SH-SY5Y (cell line): Measurements from ENCODE around the gene ARHGAP1.

ENCODE experiments used
- GATA2 ChIP-seq: IDR thresholded peaks from 2 replicates; pipeline ENCODE4 v1.6.1; 2011; ENCODE audit warnings: mild to moderate bottlenecking, low read depth, low read length
- GATA3 ChIP-seq: IDR thresholded peaks from 2 replicates; pipeline ENCODE4 v1.6.1; 2011; ENCODE audit warnings: low read depth, mild to moderate bottlenecking, low read length, moderate library complexity

ARHGAP1 gene

DNA sequence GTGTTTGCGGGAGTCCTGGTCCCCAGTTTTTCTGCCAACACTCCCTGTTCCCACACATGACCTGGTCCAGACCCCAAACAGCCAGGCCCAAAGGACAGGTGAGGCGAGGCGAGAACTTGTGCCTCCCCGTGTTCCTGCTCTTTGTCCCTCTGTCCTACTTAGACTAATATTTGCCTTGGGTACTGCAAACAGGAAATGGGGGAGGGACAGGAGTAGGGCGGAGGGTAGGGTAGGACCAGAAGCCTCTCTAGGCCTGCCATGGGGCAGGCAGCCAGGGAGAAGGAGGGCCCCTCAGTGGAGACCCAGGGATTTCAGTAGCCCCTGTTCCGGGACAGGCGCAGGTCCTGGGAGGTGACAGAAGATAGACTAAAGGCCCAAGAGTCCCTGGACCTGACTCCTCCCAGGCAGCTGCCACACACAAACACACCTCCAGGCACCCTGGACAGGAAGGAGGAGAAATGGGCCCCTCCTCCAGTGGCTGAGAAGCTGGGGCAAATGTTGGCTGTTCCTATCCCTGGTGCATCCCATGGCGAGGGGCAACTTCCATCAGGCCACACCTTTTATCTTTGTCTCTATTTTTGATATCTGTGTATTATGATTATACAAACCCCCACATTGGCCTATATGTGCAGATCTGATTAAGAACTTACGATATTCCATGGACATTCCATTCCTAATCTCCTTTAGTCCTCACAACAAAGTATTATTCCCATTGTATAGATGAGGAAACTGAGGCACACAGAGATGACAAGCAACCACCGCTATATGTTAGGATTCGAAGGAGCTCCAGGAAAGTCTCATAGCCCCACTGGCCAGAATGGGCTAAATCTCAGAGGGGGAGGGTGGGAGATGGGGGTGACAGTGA lies 18.0 kb upstream of the ARHGAP1 start:
- no peak for TF ChIP-seq GATA3
- TF ChIP-seq GATA2 = no peak

DNA sequence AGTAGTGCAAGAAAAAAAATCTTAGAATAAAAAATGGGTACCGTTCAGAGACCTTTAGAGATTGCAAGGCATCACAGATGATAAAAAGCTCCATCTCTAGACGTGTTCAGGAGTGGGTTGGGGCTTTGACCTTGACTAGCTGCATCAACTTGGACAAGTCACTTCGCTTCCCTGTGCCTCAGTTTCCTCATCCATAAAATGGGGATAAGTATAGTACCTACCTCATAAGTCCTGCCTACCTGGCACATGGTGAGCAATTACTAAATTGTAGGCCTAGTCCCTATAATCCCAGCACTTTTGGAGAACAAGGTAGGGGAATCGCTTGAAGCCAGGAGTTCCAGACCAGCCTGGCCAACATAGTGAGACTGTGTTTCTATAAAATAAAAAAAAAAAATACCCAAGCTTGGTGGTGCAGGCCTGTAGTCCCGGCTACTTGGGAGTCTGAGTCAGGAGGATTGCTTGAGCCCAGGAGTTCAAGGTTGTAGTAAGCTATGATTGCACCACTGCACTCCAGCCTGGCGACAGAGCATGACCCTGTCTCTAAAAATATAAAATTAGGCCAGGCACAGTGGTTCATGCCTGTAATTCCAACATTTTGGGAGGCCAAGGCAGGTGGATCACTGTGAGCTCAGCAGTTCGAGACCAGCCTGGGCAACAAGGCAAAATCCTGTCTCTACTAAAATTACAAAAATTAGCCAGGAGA lies 12.6 kb upstream of the ARHGAP1 start:
- TF ChIP-seq GATA3 (no peak), GATA2 (no peak)

DNA sequence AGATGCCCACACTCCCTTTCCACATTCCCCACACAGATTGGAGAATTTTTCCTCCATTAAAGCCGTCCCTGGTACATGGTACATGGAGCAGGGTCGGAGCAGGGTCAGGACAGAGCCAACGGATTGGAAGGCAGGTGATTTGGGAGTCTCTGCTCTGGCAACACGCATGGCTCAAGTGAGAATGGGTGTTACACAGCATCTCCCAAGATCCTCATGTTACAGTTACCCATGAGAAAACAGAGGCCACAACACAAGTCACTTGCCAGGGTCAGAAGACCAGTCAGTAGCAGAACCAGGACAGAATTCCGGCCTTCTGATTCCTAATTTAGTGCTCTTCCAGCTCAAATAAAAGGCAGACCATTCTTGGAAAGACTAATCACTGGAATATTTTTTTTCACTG lies 10.9 kb upstream of the ARHGAP1 start:
- no peak for TF ChIP-seq GATA2
- no peak for TF ChIP-seq GATA3

DNA sequence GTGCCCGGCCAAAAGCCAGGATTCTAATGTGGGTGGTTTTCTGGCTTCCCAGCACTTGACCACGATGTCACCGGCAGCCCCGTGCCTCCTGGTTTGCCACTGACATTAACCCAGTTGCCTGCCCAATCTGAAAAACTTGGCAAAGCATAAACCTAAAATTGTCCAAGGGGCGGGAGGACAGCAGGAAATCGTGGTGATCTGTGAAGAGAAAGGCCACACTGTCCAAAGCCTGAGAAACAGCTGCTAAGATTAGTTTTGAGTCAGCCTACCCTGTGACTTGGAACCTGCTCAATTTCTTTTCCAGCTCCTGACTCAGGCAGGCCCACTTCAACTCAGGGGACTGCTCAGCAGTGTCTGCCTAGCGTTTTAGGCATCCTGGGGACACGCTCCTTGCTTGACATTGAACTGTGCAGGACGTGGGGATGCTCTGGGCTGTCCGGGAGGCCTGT lies 10.4 kb upstream of the ARHGAP1 start:
- TF ChIP-seq GATA3 (no peak), GATA2 (no peak)

DNA sequence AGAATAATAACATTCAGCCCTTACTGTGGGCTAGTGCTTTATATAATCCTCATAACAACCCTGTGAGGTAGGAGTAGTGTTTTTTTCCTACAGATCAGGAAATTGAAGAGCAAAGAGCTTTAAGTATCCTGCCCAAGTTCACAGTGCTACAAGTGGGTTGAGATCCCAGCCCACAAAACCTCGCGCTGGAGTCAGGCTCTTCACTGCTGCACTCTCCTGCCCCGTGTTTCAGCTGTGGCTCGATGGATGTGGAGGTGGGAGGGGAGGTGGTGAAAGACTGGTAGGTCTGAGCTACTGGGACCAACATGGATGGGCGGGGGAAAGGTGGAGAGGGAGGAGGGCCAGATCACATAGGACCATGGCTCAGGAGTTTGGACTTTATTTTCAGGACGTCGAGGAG lies 6.5 kb upstream of the ARHGAP1 start:
- TF ChIP-seq GATA2 (no peak), GATA3 (no peak)

DNA sequence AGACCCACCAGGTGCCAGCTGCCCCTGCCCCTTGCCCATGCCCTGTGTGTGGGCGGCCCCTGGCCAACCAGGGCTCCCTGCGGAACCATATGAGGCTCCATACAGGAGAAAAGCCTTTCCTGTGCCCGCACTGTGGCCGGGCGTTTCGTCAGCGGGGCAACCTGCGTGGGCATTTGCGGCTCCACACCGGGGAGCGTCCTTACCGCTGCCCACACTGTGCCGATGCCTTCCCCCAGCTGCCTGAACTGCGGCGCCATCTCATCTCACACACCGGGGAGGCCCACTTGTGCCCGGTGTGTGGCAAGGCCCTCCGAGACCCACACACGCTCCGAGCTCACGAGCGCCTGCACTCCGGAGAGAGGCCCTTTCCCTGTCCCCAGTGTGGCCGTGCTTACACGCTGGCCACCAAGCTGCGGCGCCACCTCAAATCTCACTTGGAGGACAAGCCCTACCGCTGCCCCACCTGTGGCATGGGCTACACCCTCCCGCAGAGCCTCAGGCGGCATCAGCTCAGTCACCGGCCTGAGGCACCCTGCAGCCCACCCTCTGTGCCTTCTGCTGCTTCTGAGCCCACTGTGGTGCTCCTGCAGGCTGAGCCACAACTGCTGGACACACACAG lies 4.8 kb upstream of the ARHGAP1 start:
- TF ChIP-seq GATA3 = no peak
- TF ChIP-seq GATA2 = no peak

DNA sequence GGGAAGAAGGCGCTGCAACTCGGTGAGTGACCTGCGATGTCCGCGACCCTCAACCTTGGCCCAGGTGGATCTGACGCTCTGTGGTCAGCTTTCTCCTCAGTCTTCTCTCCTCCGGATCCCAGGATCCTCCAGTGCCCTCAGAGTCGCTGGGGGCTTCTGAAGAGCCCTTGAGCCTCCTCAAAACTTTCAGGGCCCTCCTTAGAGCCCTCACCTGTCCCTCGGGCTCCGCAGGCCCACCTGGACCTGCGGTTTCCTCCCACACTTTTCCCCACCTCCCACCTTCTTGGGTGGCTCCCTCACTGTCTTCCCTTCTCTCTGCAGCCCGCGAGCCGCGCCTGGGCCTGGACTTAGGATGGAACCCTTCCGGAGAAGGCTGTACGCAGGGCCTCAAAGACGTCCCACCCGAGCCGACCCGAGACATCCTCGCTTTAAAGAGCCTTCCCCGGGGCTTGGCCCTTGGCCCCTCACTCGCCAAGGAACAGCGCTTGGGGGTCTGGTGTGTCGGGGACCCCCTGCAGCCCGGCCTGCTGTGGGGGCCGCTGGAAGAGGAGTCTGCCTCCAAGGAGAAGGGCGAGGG lies 747 bp upstream of the ARHGAP1 start:
- TF ChIP-seq GATA2 (no peak), GATA3 (no peak)

DNA sequence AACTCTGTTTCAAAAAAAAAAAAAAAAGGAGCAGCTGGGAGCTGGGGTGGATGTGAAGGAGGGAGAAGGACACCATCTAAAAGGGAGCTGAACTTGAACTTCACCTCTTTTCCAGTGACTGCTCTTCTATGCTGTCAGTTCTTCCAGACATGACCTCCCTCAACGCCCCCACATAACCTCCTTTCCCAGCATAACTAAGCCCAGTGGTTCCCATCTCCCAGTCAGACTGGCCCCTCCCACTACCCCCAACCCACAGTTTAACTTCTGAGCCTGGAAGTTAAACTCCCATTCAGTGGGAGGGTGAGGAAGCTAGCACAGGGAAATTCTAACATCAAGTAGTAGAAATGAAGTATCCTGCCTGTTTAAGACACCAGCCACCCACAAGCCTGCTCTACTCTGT lies 1.8 kb downstream of the ARHGAP1 start:
- TF ChIP-seq GATA3 (no peak), GATA2 (no peak)

DNA sequence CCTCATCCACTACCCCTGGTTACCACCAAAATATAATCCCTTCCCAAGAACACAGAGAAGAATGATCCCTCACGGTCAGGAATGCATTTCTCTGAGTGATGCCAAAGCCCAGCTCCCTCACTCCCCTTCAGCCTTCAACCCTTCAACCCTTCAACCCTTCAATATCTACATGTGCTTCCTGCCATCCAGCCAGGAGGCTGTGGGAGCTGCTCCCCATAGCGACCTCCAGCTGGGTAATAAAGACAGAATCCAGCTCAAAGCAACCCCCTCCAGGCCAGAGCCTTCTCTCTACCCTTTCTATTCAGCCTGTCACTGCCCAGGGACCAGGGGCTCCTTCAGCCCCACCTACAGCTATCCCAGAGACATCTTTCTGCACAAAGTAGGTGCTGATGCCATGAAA lies 2.7 kb downstream of the ARHGAP1 start:
- TF ChIP-seq GATA3 (no peak), GATA2 (no peak)

DNA sequence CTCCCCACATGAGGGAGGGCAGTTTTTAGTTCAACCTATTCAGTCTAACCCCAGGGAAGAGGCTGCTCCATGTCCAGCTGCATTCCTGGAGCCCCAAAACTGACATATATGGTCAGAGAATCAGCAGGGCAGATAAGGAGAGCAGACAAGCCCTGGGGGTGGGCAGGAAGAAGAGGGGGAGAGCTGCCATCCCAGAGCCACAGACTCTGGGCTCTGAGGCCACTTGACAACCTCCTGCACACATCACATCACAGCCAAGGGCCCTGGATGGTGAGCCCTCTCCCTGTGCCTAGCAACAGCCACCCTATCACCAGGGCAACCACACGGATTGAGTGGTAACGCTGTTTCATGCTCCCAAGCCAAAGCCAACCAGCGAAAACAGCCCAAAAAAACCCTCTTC lies 3.1 kb downstream of the ARHGAP1 start:
- peak; percentile 66 for TF ChIP-seq GATA2
- no peak for TF ChIP-seq GATA3

DNA sequence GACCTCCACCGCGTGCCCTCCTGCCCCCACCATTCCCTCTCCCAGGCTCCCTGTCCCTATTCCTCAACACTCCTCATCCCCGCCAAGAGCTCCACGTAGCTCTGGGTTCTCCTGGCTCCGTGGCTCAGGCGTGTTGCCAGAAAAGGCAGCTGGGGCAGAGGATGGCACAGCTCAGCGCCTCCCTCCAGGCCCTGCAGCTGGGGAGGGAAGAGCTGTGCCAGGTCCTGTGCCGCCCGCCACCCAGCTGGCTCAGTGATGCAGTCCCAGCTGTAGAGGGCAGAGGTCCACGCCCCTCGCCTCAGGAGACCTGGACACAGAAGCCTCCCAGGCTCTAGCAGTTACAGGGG lies 4.2 kb downstream of the ARHGAP1 start:
- no peak for TF ChIP-seq GATA3
- TF ChIP-seq GATA2 = no peak

DNA sequence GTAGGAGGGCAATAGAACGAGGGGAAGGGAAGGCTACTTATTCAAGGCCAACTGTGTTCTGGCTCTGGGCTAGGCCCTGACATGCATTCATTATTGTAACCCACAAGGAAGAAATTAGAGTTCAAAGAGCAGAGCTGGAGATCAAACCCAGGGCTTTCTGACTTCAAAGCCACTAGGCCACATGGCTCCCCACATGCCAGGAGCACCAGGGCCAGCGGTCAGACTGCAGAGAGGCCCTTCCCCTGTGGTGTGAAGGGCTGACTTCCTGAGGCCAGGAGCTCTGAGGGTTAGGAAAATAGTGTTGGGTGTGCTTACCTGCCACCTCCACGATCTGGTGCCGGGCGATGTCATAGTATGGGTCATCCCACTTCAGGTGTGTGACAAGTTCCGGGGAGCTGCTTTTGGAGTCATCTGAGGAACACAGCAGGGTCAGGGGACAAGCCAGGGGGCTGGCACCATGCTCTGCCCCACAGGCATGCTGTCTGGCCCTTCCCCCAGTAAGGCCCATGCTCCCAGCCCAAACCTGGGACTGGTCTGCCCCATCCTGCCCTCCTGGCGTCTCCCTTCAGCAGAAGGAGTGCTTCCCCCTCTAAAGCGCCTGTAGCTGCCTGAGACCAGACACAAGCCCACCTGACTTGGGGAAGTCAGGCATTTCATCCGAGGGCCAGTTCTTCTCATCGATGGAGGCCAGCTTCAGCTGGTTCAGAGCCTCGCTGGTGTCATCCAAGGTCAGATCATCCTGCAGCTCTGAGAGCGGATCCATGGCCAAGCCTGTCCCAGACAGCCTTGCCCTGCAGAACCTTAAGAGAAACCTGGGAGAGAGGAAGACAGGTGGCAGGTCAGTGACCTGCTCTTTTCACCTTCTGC lies 4.8 kb downstream of the ARHGAP1 start:
- TF ChIP-seq GATA2 (no peak), GATA3 (no peak)

DNA sequence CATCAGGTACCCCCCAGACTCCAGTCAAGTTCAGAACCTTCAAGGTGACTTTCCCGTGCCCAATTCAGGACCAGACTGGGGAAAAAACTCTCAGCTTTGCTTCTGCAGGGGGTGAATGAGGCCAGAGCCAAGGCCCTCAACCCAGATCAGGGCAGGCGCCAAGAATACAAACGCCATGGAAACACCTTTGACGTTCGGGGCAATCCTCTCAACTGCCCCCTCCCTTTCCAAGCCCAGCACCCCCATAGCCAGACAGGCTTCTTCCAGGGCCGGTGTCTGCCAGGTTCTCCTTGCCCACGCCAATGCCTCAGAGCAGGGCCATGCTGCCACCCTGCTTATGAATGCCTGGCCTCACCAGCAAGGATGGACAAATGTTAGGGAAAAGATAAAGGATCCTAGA lies 5.8 kb downstream of the ARHGAP1 start:
- TF ChIP-seq GATA3 = no peak
- no peak for TF ChIP-seq GATA2

DNA sequence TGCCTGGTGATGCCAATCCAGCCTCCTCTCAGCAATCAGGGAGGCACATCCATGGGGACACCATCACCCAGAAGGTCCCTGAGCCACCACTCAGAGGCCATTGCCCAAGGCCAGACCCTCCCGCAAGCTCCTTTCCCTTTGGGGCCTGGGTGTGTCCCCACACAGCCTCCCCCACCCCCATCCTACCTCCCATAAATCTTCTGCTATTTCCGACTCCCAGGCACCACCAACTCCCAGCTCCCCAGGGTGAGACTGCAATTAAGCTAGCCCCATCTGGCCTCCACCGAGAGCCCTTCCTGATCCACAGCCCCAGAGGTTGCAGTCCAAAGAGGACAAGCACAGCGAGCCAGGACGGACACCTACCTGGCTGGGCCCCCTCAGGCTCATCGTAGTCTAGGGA lies 6.3 kb downstream of the ARHGAP1 start:
- no peak for TF ChIP-seq GATA3
- TF ChIP-seq GATA2 = no peak
